Right lobe of liver (tissue), 6 donors: ENCODE data around the gene DUSP1. TPM values are rescaled to one million over a fixed set of nuclear protein-coding genes. Genes with fewer than 3 reads are reported as not detected.

Experiments used
- ATAC-seq, 4 donors: fragments of 200-7000 bp; cut with Tn5 transposase; one replicate each; pipeline ENCODE4 v1.9.1; 2020; ENCODE audit warnings: mild to moderate bottlenecking in 4 of 4, moderate library complexity in 4 of 4
- DNase-seq, 3 donors: peaks; one replicate each; pipeline ENCODE4 v3.0.0-alpha.2; 2020
- H3K27ac ChIP-seq, 3 donors: fragments of 200-600 bp; one replicate each; pipeline ENCODE4 v1.8.0; 2022
- H3K27me3 ChIP-seq, 2 donors: fragments of 200-600 bp; one replicate each; pipeline ENCODE4 v1.8.0; 2022
- H3K36me3 ChIP-seq, 4 donors: fragments of 200-600 bp; sonication (generic) in 1 of 4; one replicate each; pipeline versions ENCODE4 v1.5.1 to v1.8.0; 2017 to 2022; ENCODE audit warnings: control low read depth in 1 of 4
- H3K4me1 ChIP-seq, 4 donors: fragments of 200-600 bp; sonication (generic) in 1 of 4; one replicate each; pipeline versions ENCODE4 v1.5.1 to v1.8.0; 2017 to 2022; ENCODE audit warnings: control low read depth in 1 of 4
- H3K4me3 ChIP-seq, 3 donors: fragments of 200-600 bp; one replicate each; pipeline ENCODE4 v1.8.0; 2022
- H3K9me3 ChIP-seq, 4 donors: fragments of 200-600 bp; sonication (generic) in 1 of 4; one replicate each; pipeline versions ENCODE4 v1.5.1 to v1.8.0; 2017 to 2022; ENCODE audit warnings: control low read depth in 1 of 4
- CTCF ChIP-seq, 4 donors: fragments of 200-600 bp in 3 of 4; fragments of 450-650 bp in 1 of 4; IDR thresholded peaks; one replicate each; pipeline versions ENCODE4 v1.5.1 to v1.8.0; 2016 to 2022; ENCODE audit warnings: antibody characterized with exemption in 4 of 4, mild to moderate bottlenecking in 2 of 4
- POLR2A ChIP-seq: fragments of 450-650 bp; IDR thresholded peaks from one replicate; pipeline ENCODE4 v1.6.1; 2017; ENCODE audit warnings: antibody characterized with exemption, mild to moderate bottlenecking
- whole genome bisulfite sequencing: methylation state at CpG from one replicate; pipeline ENCODE4 v1.1.6; 2018; ENCODE audit warnings: low coverage, low lambda C conversion rate; ENCODE audit not compliant: insufficient coverage; ENCODE audit errors: missing lambda C conversion rate; 5-methylcytosine and 5-hydroxymethylcytosine counted together
- intact Hi-C, 2 donors: fragments of 100-400 bp; cut with DNase I; formaldehyde crosslinking; loops; one replicate each; pipeline versions ENCODE4 v1.11.2 to v1.14.1; 2022
- long read RNA-seq: library from polyadenylated mRNA; unstranded; transcript quantifications from one replicate; pipeline ENCODE4 v2.0.0, GENCODE V29; 2019
- total RNA-seq, 6 experiments: library from RNA; depleted of rRNA in 2 of 6; stranded (reverse); fragments of >200 nt in 2 of 6; fragmentation: NEBNext Ultra II Directional in 3 of 6; extraction: Animal tissue kit (Norgen Biotek cat#: 25700) in 3 of 6; gene quantifications; one replicate each; pipeline versions ENCODE4 v1.1.0 to v1.2.4, GENCODE V29; 2016 to 2023
- donor health status: DM: no; HTN: yes; CAD: no.
- donor health status: DM: no; HTN: no; CAD: no.
- donor health status: DM: no; HTN: no; CAD: no.
- donor health status: DM: no; HTN: yes; CAD: no.
- donor health status: DM: no; HTN: yes; CAD: no.

The DUSP1 gene
- total RNA-seq: 100 to 1,000 TPM; 106 to 407 (median 232) TPM
- long read RNA-seq, transcript DUSP1-201 (4 exons, 2,019 nt): major isoform, 44 of 57 reads
- long read RNA-seq, partial matches to known transcripts: 6 of 57 reads
- long read RNA-seq, other reads (novel, unspliced or antisense): 7 of 57 reads

- peak within 1 kb of the TSS; percentile 76 to 94 (median 87) for H3K4me3 ChIP-seq
- H3K27me3 ChIP-seq: no peaks in the 10 kb centered on the region
- no CpG with 5 or more reads among the region's 89 CpGs for WGBS
- H3K27ac ChIP-seq: peak within 1 kb of the TSS; percentile 99 to 100 (median 99)
- no peaks in the 10 kb centered on the region for H3K9me3 ChIP-seq
- DNase-seq (peak; percentile 99 to 100 (median 100)), ATAC-seq (peak; percentile 39 to 62 (median 54))
- peaks cover 0 to 69% (median 21%) of the 10 kb centered on the region in 4 donors for H3K4me1 ChIP-seq
- peaks cover 9 to 34% (median 25%) of the 10 kb centered on the region in 4 donors for H3K36me3 ChIP-seq
- peak; percentile 15 to 49 (median 25) for TF ChIP-seq CTCF (IDR thresholded peaks at IDR 0.05)
- peak; percentile 100 for TF ChIP-seq POLR2A
- intact Hi-C loops: no loop called here
These were observed at the start of gene DUSP1 for GRCh38 chr5:172770675-172771438. Gene DUSP1, minus strand, starts transcription at chr5:172771195. Its CDS starts 243 bp downstream, at chr5:172770952.

- Histone ChIP-seq H3K4me3 (no peak overlapping the region), H3K36me3 (no peaks in the 10 kb centered on the region), H3K4me1 (no peaks in the 10 kb centered on the region), H3K27ac (no peak overlapping the region), H3K9me3 (no peaks in the 10 kb centered on the region), H3K27me3 (no peaks in the 10 kb centered on the region)
- TF ChIP-seq CTCF (IDR thresholded peaks at IDR 0.05) (no peak), POLR2A (no peak)
- ATAC-seq (peak; percentile 15 to 51 (median 36)), DNase-seq (peak in 1 of 3 donors; percentile 33)
- intact Hi-C loops: no loop called here
- 54% methylated on average over 5 of the region's 16 CpGs for WGBS
These were observed 49.2 kb upstream of the DUSP1 start for GRCh38 chr5:172820046-172820767.

- peak in 2 of 4 donors; percentile 31 to 51 for ATAC-seq
- no CpG with 5 or more reads among the region's 3 CpGs for WGBS
These were observed 48.6 kb upstream of the DUSP1 start for GRCh38 chr5:172819569-172819968.

GRCh38 chr5:172818081-172818480 is 47.1 kb upstream of the DUSP1 start:
- TF ChIP-seq POLR2A: no peak
- TF ChIP-seq CTCF (IDR thresholded peaks at IDR 0.05): no peak
- DNase-seq (no peak), ATAC-seq (no peak)
- intact Hi-C loops: no loop called here
- H3K4me1 ChIP-seq: no peaks in the 10 kb centered on the region
- no peaks in the 10 kb centered on the region for H3K27me3 ChIP-seq
- H3K27ac ChIP-seq: no peak overlapping the region
- no peak overlapping the region for H3K4me3 ChIP-seq
- WGBS: 100% methylated on average over 1 of the region's 3 CpGs
- H3K9me3 ChIP-seq: no peaks in the 10 kb centered on the region
- no peaks in the 10 kb centered on the region for H3K36me3 ChIP-seq

More at GRCh38 chr5:172819569-172819968, 48.6 kb upstream of the DUSP1 start:
- no peaks in the 10 kb centered on the region for H3K9me3 ChIP-seq
- no peak for TF ChIP-seq POLR2A
- no peak for TF ChIP-seq CTCF (IDR thresholded peaks at IDR 0.05)
- H3K27me3 ChIP-seq: no peaks in the 10 kb centered on the region
- no peak overlapping the region for H3K27ac ChIP-seq
- no peak overlapping the region for H3K4me3 ChIP-seq
- H3K4me1 ChIP-seq: no peaks in the 10 kb centered on the region
- intact Hi-C loops: no loop called here
- DNase-seq: no peak
- H3K36me3 ChIP-seq: no peaks in the 10 kb centered on the region
